Cardiac muscle cell (in vitro differentiated cells and primary cell): ENCODE data around the gene GPR78. TPM values are rescaled to one million over a fixed set of nuclear protein-coding genes. Genes with fewer than 3 reads are reported as not detected.

Experiments
- DNase-seq, 2 donors: peaks; one replicate each; pipeline versions ENCODE4 v3.0.0 to v3.0.0-alpha.2; 2010 to 2017; ENCODE audit warnings: low read depth in 1 of 2, low spot score in 1 of 2
- H3K27ac ChIP-seq: fragments of 200-600 bp; sonication (generic); 2 replicates; pipeline ENCODE4 v1.5.1; 2016
- H3K27me3 ChIP-seq: fragments of 200-600 bp; sonication (generic); 2 replicates; pipeline ENCODE4 v1.6.0; 2016; ENCODE audit warnings: control low read depth
- H3K36me3 ChIP-seq: fragments of 200-600 bp; sonication (generic); 2 replicates; pipeline ENCODE4 v1.5.1; 2016; ENCODE audit warnings: control low read depth
- H3K4me1 ChIP-seq: fragments of 200-600 bp; sonication (generic); 2 replicates; pipeline ENCODE4 v1.8.1; 2017; ENCODE audit warnings: low read depth, mild to moderate bottlenecking, mixed run types
- H3K4me3 ChIP-seq: fragments of 200-600 bp; sonication (generic); 2 replicates; pipeline ENCODE4 v1.5.1; 2016; ENCODE audit warnings: mild to moderate bottlenecking
- H3K9me3 ChIP-seq: fragments of 200-600 bp; sonication (generic); 2 replicates; pipeline ENCODE4 v1.5.1; 2017; ENCODE audit warnings: low read depth, mild to moderate bottlenecking, control low read depth
- CTCF ChIP-seq: IDR thresholded peaks from 2 replicates; pipeline ENCODE4 v1.5.1; 2012; ENCODE audit warnings: low read depth, mild to moderate bottlenecking, low read length
- polyA plus RNA-seq: library from polyadenylated mRNA; unstranded; fragments of >200 nt; fragmentation: Nextera tagmentation; extraction: Ambion mirVana; gene quantifications from 2 replicates; pipeline ENCODE4 v1.2.1, GENCODE V29; 2016
- total RNA-seq: library from RNA; depleted of rRNA; stranded (reverse); fragments of >200 nt; gene quantifications from 2 replicates; pipeline ENCODE4 v1.2.3, GENCODE V29; 2016

GPR78 gene
- total and polyA plus RNA-seq, 2 experiments from 2014 or later = 0.13 to 0.63 TPM

DNA sequence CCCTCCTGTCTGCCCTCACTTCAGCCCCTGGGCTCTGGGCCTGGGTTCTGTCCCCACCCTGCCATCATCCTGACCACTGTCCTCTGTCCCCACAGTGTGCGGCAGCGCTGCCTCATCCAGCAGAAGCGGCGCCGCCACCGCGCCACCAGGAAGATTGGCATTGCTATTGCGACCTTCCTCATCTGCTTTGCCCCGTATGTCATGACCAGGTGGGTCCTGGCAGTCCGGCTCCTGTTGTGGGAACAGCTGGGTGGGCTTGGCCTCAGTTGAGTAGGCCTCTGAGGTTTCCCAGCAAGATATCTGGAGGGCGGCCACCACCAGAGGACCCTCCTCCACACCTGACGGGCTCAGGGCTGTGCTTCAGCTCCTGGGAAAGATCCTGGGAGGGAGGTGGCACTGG lies 2.2 kb downstream of the GPR78 start:
- H3K27ac ChIP-seq = no peak overlapping the region
- no peaks in the 10 kb centered on the region for H3K36me3 ChIP-seq
- H3K4me1 ChIP-seq = no peaks in the 10 kb centered on the region
- no peak for DNase-seq
- no peak for TF ChIP-seq CTCF
- peaks cover 73% of the 10 kb centered on the region for H3K27me3 ChIP-seq
- no peaks in the 10 kb centered on the region for H3K9me3 ChIP-seq
- H3K4me3 ChIP-seq = no peak overlapping the region

- Histone ChIP-seq H3K27ac (no peak overlapping the region), H3K4me3 (no peak overlapping the region), H3K27me3 (peaks cover 67% of the 10 kb centered on the region), H3K9me3 (no peaks in the 10 kb centered on the region), H3K4me1 (no peaks in the 10 kb centered on the region), H3K36me3 (no peaks in the 10 kb centered on the region)
- no peak for DNase-seq
- no peak for TF ChIP-seq CTCF
These were observed 2.9 kb downstream of the GPR78 start for GRCh38 chr4:8582941-8583654.

- no peak for TF ChIP-seq CTCF
- Histone ChIP-seq H3K9me3 (no peaks in the 10 kb centered on the region), H3K4me3 (no peak overlapping the region), H3K4me1 (no peaks in the 10 kb centered on the region), H3K27ac (no peak overlapping the region), H3K36me3 (no peaks in the 10 kb centered on the region), H3K27me3 (peaks cover 61% of the 10 kb centered on the region)
- DNase-seq = no peak
These were observed 3.4 kb downstream of the GPR78 start for GRCh38 chr4:8583655-8584025.

DNA sequence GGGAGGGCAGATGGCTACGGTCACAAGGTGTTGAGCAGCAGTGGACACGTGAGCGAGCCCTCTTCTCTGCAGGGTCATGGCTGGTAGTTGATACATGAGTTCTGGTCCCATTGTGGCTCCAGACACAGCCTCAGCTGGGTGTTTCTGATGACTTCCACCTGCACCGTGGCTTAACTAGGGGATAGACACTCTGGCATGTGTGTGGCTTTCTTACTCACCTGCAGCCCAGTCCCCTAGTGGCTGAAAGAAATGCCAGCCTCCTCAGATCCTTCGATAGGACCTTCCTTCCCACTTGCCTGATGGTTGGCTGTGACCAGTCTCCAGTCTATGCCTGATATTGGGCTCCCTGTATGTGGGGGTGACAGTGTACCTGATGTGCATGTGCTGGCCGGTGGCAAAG lies 5.0 kb downstream of the GPR78 start:
- Histone ChIP-seq H3K4me1 (no peaks in the 10 kb centered on the region), H3K27ac (no peak overlapping the region), H3K27me3 (peaks cover 48% of the 10 kb centered on the region), H3K4me3 (no peak overlapping the region), H3K36me3 (no peaks in the 10 kb centered on the region), H3K9me3 (no peaks in the 10 kb centered on the region)
- TF ChIP-seq CTCF = no peak
- DNase-seq = no peak

- H3K9me3 ChIP-seq = no peaks in the 10 kb centered on the region
- H3K36me3 ChIP-seq = no peaks in the 10 kb centered on the region
- no peak for TF ChIP-seq CTCF
- DNase-seq = no peak
- no peaks in the 10 kb centered on the region for H3K4me1 ChIP-seq
- H3K4me3 ChIP-seq = no peak overlapping the region
- H3K27me3 ChIP-seq = peaks cover 45% of the 10 kb centered on the region
- no peak overlapping the region for H3K27ac ChIP-seq
These were observed 5.6 kb downstream of the GPR78 start for GRCh38 chr4:8585721-8586212.
